NT2/D1 (cell line): Measurements from ENCODE around the gene PTRH2.

Source experiments
- DNase-seq: peaks from one replicate; pipeline ENCODE4 v3.0.0-alpha.2; 2011; ENCODE audit warnings: low read depth, low spot score
- H3K27me3 ChIP-seq: 2 replicates; pipeline ENCODE4 v1.6.0; 2011; ENCODE audit warnings: mild to moderate bottlenecking; ENCODE audit not compliant: insufficient read length, insufficient read depth
- H3K36me3 ChIP-seq: 2 replicates; pipeline ENCODE4 v1.6.1; 2011; ENCODE audit warnings: mild to moderate bottlenecking, low read length, mixed read lengths; ENCODE audit not compliant: insufficient read depth, insufficient read length
- H3K4me1 ChIP-seq: 2 replicates; pipeline ENCODE4 v1.5.1; 2011; ENCODE audit not compliant: insufficient read depth, insufficient read length
- H3K4me3 ChIP-seq: 2 replicates; pipeline ENCODE4 v1.5.1; 2011; ENCODE audit warnings: low read depth; ENCODE audit not compliant: insufficient read length
- H3K9ac ChIP-seq: 2 replicates; pipeline ENCODE4 v1.6.0; 2011; ENCODE audit warnings: low read depth; ENCODE audit not compliant: insufficient read length
- H3K9me3 ChIP-seq: 2 replicates; pipeline ENCODE4 v1.5.1; 2011; ENCODE audit warnings: mild to moderate bottlenecking, low read length; ENCODE audit not compliant: insufficient read depth
- SUZ12 ChIP-seq: IDR thresholded peaks from 2 replicates; pipeline ENCODE4 v1.6.1; 2011; ENCODE audit not compliant: insufficient read length, insufficient read depth; ENCODE audit errors: extremely low read depth
- YY1 ChIP-seq: IDR thresholded peaks from 2 replicates; pipeline ENCODE4 v1.6.1; 2011; ENCODE audit not compliant: insufficient read length, insufficient read depth
- ZNF274 ChIP-seq: IDR thresholded peaks from 2 replicates; pipeline ENCODE4 v1.6.1; 2011; ENCODE audit warnings: mild to moderate bottlenecking, low read depth, low read length

Gene PTRH2

GRCh38 chr17:59719526-59719925 is 12.3 kb upstream of the PTRH2 start:
- Histone ChIP-seq H3K27me3 (no peaks in the 10 kb centered on the region), H3K4me1 (no peaks in the 10 kb centered on the region), H3K4me3 (no peak overlapping the region), H3K9ac (no peak overlapping the region), H3K9me3 (no peaks in the 10 kb centered on the region), H3K36me3 (peaks cover 4% of the 10 kb centered on the region)
- DNase-seq: no peak
- TF ChIP-seq YY1 (no peak), ZNF274 (no peak), SUZ12 (no peak)

- TF ChIP-seq ZNF274 (no peak), SUZ12 (no peak), YY1 (no peak)
- H3K4me1 ChIP-seq: no peaks in the 10 kb centered on the region
These were observed 9.2 kb upstream of the PTRH2 start for GRCh38 chr17:59716427-59716826.

GRCh38 chr17:59714255-59714654 is 7.0 kb upstream of the PTRH2 start:
- Histone ChIP-seq H3K9me3 (no peaks in the 10 kb centered on the region), H3K4me3 (no peak overlapping the region), H3K9ac (no peak overlapping the region), H3K4me1 (no peaks in the 10 kb centered on the region), H3K36me3 (peaks cover 6% of the 10 kb centered on the region), H3K27me3 (no peaks in the 10 kb centered on the region)
- DNase-seq: no peak
- no peak for TF ChIP-seq ZNF274
- TF ChIP-seq YY1: no peak
- TF ChIP-seq SUZ12: no peak

More at GRCh38 chr17:59716427-59716826, 9.2 kb upstream of the PTRH2 start:
- no peak for DNase-seq
- peaks cover 6% of the 10 kb centered on the region for H3K36me3 ChIP-seq
- H3K27me3 ChIP-seq: no peaks in the 10 kb centered on the region
- no peak overlapping the region for H3K4me3 ChIP-seq
- H3K9me3 ChIP-seq: no peaks in the 10 kb centered on the region
- H3K9ac ChIP-seq: no peak overlapping the region

- TF ChIP-seq YY1 (no peak), SUZ12 (no peak), ZNF274 (no peak)
- Histone ChIP-seq H3K9ac (no peak overlapping the region), H3K4me3 (no peak overlapping the region), H3K9me3 (no peaks in the 10 kb centered on the region), H3K27me3 (no peaks in the 10 kb centered on the region), H3K4me1 (no peaks in the 10 kb centered on the region), H3K36me3 (peaks cover 6% of the 10 kb centered on the region)
- no peak for DNase-seq
These were observed 5.6 kb upstream of the PTRH2 start for GRCh38 chr17:59712862-59713261.

GRCh38 chr17:59711936-59712335 is 4.7 kb upstream of the PTRH2 start:
- no peak for DNase-seq
- no peaks in the 10 kb centered on the region for H3K27me3 ChIP-seq
- H3K4me1 ChIP-seq: no peaks in the 10 kb centered on the region
- TF ChIP-seq YY1 (no peak), SUZ12 (no peak), ZNF274 (no peak)
- H3K9ac ChIP-seq: no peak overlapping the region
- no peaks in the 10 kb centered on the region for H3K9me3 ChIP-seq
- H3K4me3 ChIP-seq: no peak overlapping the region
- peaks cover 3% of the 10 kb centered on the region for H3K36me3 ChIP-seq

GRCh38 chr17:59707971-59708430 is 771 bp upstream of the PTRH2 start:
- H3K9me3 ChIP-seq: no peaks in the 10 kb centered on the region
- peaks cover 29% of the 10 kb centered on the region for H3K36me3 ChIP-seq
- TF ChIP-seq ZNF274 (no peak), YY1 (no peak)
- H3K27me3 ChIP-seq: no peaks in the 10 kb centered on the region
- H3K4me1 ChIP-seq: no peaks in the 10 kb centered on the region
- peak overlapping the region; percentile 96 for H3K9ac ChIP-seq
- no peak for DNase-seq
- peak overlapping the region; percentile 98 for H3K4me3 ChIP-seq

- H3K9me3 ChIP-seq: no peaks in the 10 kb centered on the region
- TF ChIP-seq YY1 (no peak), SUZ12 (no peak), ZNF274 (no peak)
- no peak for DNase-seq
- no peaks in the 10 kb centered on the region for H3K4me1 ChIP-seq
- H3K9ac ChIP-seq: no peak overlapping the region
- H3K4me3 ChIP-seq: no peak overlapping the region
- H3K27me3 ChIP-seq: no peaks in the 10 kb centered on the region
- H3K36me3 ChIP-seq: peaks cover 79% of the 10 kb centered on the region
These were observed 4.9 kb downstream of the PTRH2 start for GRCh38 chr17:59702304-59702703.
